Subcutaneous abdominal adipose tissue (tissue), 5 donors: Measurements from ENCODE around the gene VDR.

Experiments used
- H3K27ac ChIP-seq: one replicate; pipeline ENCODE4 v1.7.0; 2013; ENCODE audit warnings: low read depth, mild to moderate bottlenecking, inconsistent platforms, low read length, moderate library complexity
- H3K27me3 ChIP-seq, 5 donors: one replicate each; pipeline ENCODE4 v1.7.0; 2013; ENCODE audit warnings: low read length in 5 of 5, inconsistent platforms in 1 of 5; ENCODE audit not compliant: control insufficient read depth in 5 of 5, insufficient read depth in 4 of 5
- H3K36me3 ChIP-seq, 5 donors: one replicate each; pipeline ENCODE4 v1.7.0; 2013; ENCODE audit warnings: low read length in 5 of 5; ENCODE audit not compliant: control insufficient read depth in 5 of 5, insufficient read depth in 5 of 5
- H3K4me1 ChIP-seq, 5 donors: one replicate each; pipeline ENCODE4 v1.7.0; 2013; ENCODE audit warnings: low read length in 5 of 5, mild to moderate bottlenecking in 3 of 5, moderate library complexity in 1 of 5; ENCODE audit not compliant: control insufficient read depth in 5 of 5, insufficient read depth in 5 of 5
- H3K4me3 ChIP-seq, 5 donors: one replicate each; pipeline ENCODE4 v1.7.0; 2013; ENCODE audit warnings: low read length in 5 of 5, low read depth in 1 of 5
- H3K9ac ChIP-seq, 5 donors: one replicate each; pipeline ENCODE4 v1.7.0; 2013; ENCODE audit warnings: low read length in 5 of 5, mild to moderate bottlenecking in 4 of 5, moderate library complexity in 3 of 5
- H3K9me3 ChIP-seq, 5 donors: one replicate each; pipeline ENCODE4 v1.7.0; 2013; ENCODE audit warnings: low read length in 5 of 5; ENCODE audit not compliant: control insufficient read depth in 5 of 5
- donor health status: healthy.
- donor health status: healthy.
- donor health status: healthy.
- donor health status: healthy.
- donor health status: healthy.

VDR gene

DNA sequence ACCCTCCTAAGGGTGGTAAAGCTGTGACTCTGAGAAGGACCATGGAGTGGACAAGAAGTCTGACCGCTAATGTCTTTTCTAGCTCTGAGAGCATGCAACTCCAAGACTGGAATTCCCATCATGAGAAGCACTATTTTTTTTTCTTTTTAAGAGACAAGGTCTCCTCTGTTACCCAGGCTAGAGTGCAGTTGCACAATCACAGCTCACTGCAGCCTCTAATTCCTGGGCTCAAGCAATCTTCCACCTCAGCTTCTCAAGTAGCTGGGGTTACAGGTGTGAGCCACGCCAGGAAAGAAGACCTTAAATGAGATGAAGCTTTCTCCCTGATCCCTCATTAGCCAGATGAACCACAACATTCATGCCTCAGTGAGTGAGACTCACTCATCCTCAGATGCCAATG, 19.2 kb downstream of the VDR start:
- Histone ChIP-seq H3K9me3 (no peaks in the 10 kb centered on the region), H3K4me1 (peaks cover 0 to 8% (median 5%) of the 10 kb centered on the region in 5 donors), H3K4me3 (no peak overlapping the region), H3K36me3 (no peaks in the 10 kb centered on the region), H3K27me3 (peaks cover 0 to 6% (median 3%) of the 10 kb centered on the region in 5 donors), H3K9ac (no peak overlapping the region), H3K27ac (no peak overlapping the region)

GRCh38 chr12:47885012-47885501, 19.7 kb downstream of the VDR start:
- peaks cover 0 to 6% (median 3%) of the 10 kb centered on the region in 5 donors for H3K27me3 ChIP-seq
- no peak overlapping the region for H3K9ac ChIP-seq
- no peak overlapping the region for H3K4me3 ChIP-seq
- no peaks in the 10 kb centered on the region for H3K9me3 ChIP-seq
- peaks cover 0 to 8% (median 5%) of the 10 kb centered on the region in 5 donors for H3K4me1 ChIP-seq
- H3K36me3 ChIP-seq, result no peaks in the 10 kb centered on the region
- no peak overlapping the region for H3K27ac ChIP-seq

DNA sequence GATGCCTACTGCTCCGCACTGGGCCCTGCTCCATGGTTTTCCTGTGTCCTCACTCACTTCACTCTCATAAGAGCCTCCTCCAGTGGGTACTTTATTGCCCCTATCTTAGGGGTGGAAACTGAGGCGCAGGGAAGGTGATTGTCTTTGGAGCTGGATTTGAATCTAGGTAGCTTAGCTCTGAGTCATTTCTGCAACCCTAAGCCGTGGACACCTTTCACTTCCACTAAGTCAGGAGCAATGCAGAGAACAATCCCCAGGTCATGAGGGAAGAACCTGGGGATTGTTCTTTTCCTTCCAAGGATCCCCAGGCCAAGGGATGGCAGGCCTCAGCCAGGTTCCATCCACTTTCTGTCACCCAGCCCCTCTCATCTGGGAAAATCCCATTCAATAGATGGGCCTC, 20.3 kb downstream of the VDR start:
- Histone ChIP-seq H3K4me3 (no peak overlapping the region), H3K27ac (no peak overlapping the region), H3K36me3 (no peaks in the 10 kb centered on the region), H3K27me3 (peaks cover 0 to 6% (median 3%) of the 10 kb centered on the region in 5 donors), H3K9ac (no peak overlapping the region), H3K9me3 (no peaks in the 10 kb centered on the region), H3K4me1 (peaks cover 0 to 8% (median 5%) of the 10 kb centered on the region in 5 donors)

- Histone ChIP-seq H3K4me1 (peaks cover 0 to 7% (median 5%) of the 10 kb centered on the region in 5 donors), H3K27me3 (peaks cover 0 to 6% (median 3%) of the 10 kb centered on the region in 5 donors), H3K9ac (no peak overlapping the region), H3K36me3 (no peaks in the 10 kb centered on the region), H3K4me3 (no peak overlapping the region), H3K27ac (no peak overlapping the region), H3K9me3 (no peaks in the 10 kb centered on the region)
Observed at GRCh38 chr12:47883663-47884195, 21.1 kb downstream of the VDR start.

DNA sequence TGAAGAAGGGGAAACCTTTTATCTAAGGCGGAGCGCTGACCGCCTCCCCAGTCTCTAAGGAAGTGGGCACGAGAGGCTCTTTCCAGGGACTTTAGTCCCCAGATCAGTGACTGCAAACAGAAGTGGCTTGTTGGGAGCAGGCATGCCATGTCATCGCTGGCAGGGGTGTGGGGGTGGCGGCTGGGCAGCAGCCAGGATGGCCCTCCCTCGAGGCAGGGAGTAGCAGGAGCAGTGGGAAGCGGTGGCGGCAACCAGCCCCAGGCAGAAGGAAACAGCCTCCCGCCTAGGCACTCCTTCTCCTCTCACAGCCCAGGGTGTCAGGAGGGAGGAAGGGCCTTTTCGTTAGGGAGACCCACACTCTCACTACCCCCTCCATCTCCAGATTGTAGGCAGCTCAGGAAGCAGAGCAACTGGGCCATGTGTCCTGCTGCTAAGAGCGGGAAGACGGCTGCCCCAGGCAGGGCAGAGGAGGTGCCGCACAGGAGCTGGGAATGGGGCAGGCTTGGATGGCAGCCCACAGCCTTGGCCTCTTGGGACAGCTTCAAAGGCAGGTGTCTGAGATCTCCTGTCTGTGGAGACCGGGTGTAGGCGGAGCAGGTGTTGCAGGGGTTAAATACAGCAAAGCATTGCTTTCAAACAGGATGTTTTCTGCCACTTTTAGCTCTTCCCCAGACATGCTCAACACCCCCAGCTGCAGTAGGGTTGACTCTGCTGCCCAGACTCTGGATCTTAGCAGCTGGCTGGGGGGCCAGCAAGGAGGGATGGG, 21.8 kb downstream of the VDR start:
- H3K27me3 ChIP-seq, result peaks cover 0 to 9% (median 3%) of the 10 kb centered on the region in 5 donors
- H3K4me1 ChIP-seq, result peaks cover 0 to 7% (median 5%) of the 10 kb centered on the region in 5 donors
- no peak overlapping the region for H3K27ac ChIP-seq
- H3K4me3 ChIP-seq, result no peak overlapping the region
- H3K9me3 ChIP-seq, result no peaks in the 10 kb centered on the region
- H3K9ac ChIP-seq, result no peak overlapping the region
- H3K36me3 ChIP-seq, result no peaks in the 10 kb centered on the region

- Histone ChIP-seq H3K36me3 (no peaks in the 10 kb centered on the region), H3K27me3 (peaks cover 0 to 9% (median 3%) of the 10 kb centered on the region in 5 donors), H3K4me3 (no peak overlapping the region), H3K9me3 (no peaks in the 10 kb centered on the region), H3K4me1 (peaks cover 0 to 7% (median 5%) of the 10 kb centered on the region in 5 donors), H3K27ac (no peak overlapping the region), H3K9ac (no peak overlapping the region)
Observed at GRCh38 chr12:47881826-47882427, 22.9 kb downstream of the VDR start.

- H3K4me1 ChIP-seq, result peaks cover 0 to 7% (median 5%) of the 10 kb centered on the region in 5 donors
Observed at GRCh38 chr12:47881051-47881450, 23.7 kb downstream of the VDR start.

DNA sequence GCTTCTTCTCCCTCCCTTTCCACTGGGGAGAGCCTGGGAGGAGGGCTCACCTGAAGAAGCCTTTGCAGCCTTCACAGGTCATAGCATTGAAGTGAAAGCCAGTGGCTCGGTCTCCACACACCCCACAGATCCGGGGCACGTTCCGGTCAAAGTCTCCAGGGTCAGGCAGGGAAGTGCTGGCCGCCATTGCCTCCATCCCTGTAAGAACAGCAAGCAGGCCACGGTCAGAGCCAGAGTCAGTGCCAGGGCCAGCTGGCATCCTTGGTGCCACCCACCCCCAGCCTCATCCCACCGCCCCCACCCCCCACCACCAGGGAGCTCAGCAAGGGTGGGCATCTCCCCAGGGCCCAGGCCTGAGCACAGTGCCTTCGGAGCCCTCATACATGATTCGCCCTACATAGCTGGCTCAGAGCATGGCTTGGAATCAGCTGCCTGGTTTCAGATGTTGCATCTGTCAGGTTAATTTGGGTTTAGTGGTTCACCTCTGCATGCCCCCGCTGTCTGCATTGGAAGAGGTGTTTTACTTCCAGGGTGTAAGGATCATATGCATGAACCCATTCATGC, 25.8 kb downstream of the VDR start:
- Histone ChIP-seq H3K36me3 (no peaks in the 10 kb centered on the region), H3K4me3 (no peak overlapping the region), H3K9ac (no peak overlapping the region), H3K27ac (no peak overlapping the region), H3K9me3 (no peaks in the 10 kb centered on the region), H3K4me1 (peaks cover 0 to 7% (median 5%) of the 10 kb centered on the region in 5 donors), H3K27me3 (peaks cover 0 to 12% (median 3%) of the 10 kb centered on the region in 5 donors)

More at GRCh38 chr12:47881051-47881450, 23.7 kb downstream of the VDR start:
- Histone ChIP-seq H3K9me3 (no peaks in the 10 kb centered on the region), H3K9ac (no peak overlapping the region), H3K36me3 (no peaks in the 10 kb centered on the region), H3K27me3 (peaks cover 0 to 9% (median 3%) of the 10 kb centered on the region in 5 donors), H3K4me3 (no peak overlapping the region), H3K27ac (no peak overlapping the region)

DNA sequence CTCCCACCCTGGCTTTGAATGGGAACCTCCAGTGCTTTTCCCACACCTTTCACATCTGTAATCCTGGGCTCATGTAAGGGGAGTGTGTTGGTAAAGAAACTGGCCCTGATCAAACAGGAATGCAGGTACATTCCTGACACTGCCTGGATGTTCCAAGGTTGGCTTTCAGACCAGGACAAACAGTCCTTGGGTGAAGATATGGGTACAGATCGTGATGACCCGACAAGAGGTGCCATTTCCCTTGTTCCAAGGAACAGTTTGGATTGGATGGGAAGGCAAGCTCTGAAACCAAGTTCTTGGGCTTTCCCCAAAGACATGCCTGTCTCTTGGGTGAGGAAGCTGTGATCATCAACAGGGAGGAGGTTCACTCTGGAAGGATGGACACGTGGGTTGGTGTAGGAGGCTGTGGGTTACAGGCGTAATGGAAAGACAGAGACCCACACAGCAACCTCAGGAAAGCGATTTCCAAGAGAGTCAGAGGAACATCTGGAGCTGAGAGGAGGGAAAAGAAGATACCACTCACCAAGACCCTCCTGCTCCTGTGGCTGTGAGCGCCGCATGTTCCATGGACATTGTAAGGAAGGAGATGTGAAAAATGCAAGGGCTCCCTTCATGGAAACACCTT, 26.4 kb downstream of the VDR start:
- no peaks in the 10 kb centered on the region for H3K36me3 ChIP-seq
- H3K9me3 ChIP-seq, result no peaks in the 10 kb centered on the region
- H3K4me3 ChIP-seq, result no peak overlapping the region

More for the DNA sequence above, 26.4 kb downstream of the VDR start:
- Histone ChIP-seq H3K4me1 (peaks cover 0 to 7% (median 5%) of the 10 kb centered on the region in 5 donors), H3K27ac (no peak overlapping the region), H3K9ac (no peak overlapping the region), H3K27me3 (peaks cover 0 to 12% (median 3%) of the 10 kb centered on the region in 5 donors)
